ENCODE results near the gene KCNT2.
"Not testable (repeated sequence)": the region's sequence is repeated elsewhere in the genome, so short reads cannot be mapped to it uniquely, and the experiment has no call there.

- TF ChIP-seq CTCF (IDR thresholded peaks at IDR 0.05); POLR2AphosphoS5 (IDR thresholded peaks at IDR 0.05); EP300 (IDR thresholded peaks at IDR 0.05); POLR2A (IDR thresholded peaks at IDR 0.05; ENCODE audit: low read depth): not testable (repeated sequence)
Observed at GRCh38 chr1:196522574-196523345, 85.5 kb downstream of the KCNT2 start.
